ENCODE data around the gene DOCK8. TPM values are rescaled to one million over a fixed set of nuclear protein-coding genes. Genes with fewer than 3 reads are reported as not detected.

Gene DOCK8
- total RNA-seq, 1 experiment from 2014 or later = 1.4 TPM

- Histone ChIP-seq H3K4ac (ENCODE audit: low read depth, low read length) (no peak overlapping the region), H3K23me2 (ENCODE audit: insufficient read length, low read depth, low read length, poor library complexity, severe bottlenecking) (no peaks in the 10 kb centered on the region), H2BK20ac (ENCODE audit: low read depth, low read length, poor library complexity, severe bottlenecking) (no peak overlapping the region), H2BK12ac (ENCODE audit: insufficient read length, low read depth, low read length) (no peak overlapping the region), H2AFZ (ENCODE audit: low read length) (no peak overlapping the region), H3K14ac (ENCODE audit: insufficient read depth, low read length) (no peak overlapping the region), H2BK120ac (ENCODE audit: low read depth, low read length, poor library complexity, severe bottlenecking) (no peak overlapping the region), H3K9me3 (ENCODE audit: control insufficient read depth, low read depth, low read length) (no peaks in the 10 kb centered on the region), H4K5ac (ENCODE audit: insufficient read length, low read depth, low read length) (no peak overlapping the region), H4K8ac (replicated peaks; ENCODE audit: insufficient read length, low read depth, low read length) (no peak overlapping the region), H3K4me2 (ENCODE audit: insufficient read depth, insufficient read length, low read length) (no peak overlapping the region), H3T11ph (ENCODE audit: low read length) (no peak overlapping the region), H2BK15ac (ENCODE audit: low read depth, low read length) (no peak overlapping the region), H2AK5ac (ENCODE audit: insufficient read length, low read length) (no peak overlapping the region), H3K56ac (ENCODE audit: insufficient read length, low read depth, low read length) (no peak overlapping the region), H3K18ac (ENCODE audit: insufficient read length, low read depth, low read length) (no peak overlapping the region), H3K4me1 (ENCODE audit: insufficient read depth, low read length) (no peaks in the 10 kb centered on the region), H3K79me1 (ENCODE audit: insufficient read depth, low read depth, low read length, poor library complexity, severe bottlenecking) (no peaks in the 10 kb centered on the region), H3K9ac (ENCODE audit: extremely low read depth, insufficient read length, low read length) (no peak overlapping the region), H4K91ac (ENCODE audit: insufficient read length, low read depth, low read length) (no peak overlapping the region), H2BK5ac (ENCODE audit: insufficient read length, low read length) (no peak overlapping the region), H4K20me1 (ENCODE audit: control insufficient read depth, insufficient read depth, insufficient read length) (no peaks in the 10 kb centered on the region), H3K27ac (ENCODE audit: insufficient read length, low read depth, low read length) (no peak overlapping the region), H3K27me3 (ENCODE audit: insufficient read depth, low read length) (no peaks in the 10 kb centered on the region), H3K23ac (ENCODE audit: insufficient read length, low read depth, low read length) (no peak overlapping the region), H3K79me2 (ENCODE audit: insufficient read depth, low read length) (no peaks in the 10 kb centered on the region)
- Mint-ChIP-seq H3K36me3 (ENCODE audit: insufficient read depth in 1 of 3, low read depth in 3 of 3) (peaks cover 0 to 6% (median 3%) of the 10 kb centered on the region in 3 experiments; a peak in 4 of 7 replicates), H3K27ac (no peak overlapping the region), H3K9me3 (peaks cover 5 to 6% of the 10 kb centered on the region in 2 experiments; a peak in 3 of 5 replicates), H3K4me3 (no peak overlapping the region), H3K27me3 (ENCODE audit: low read depth) (peaks cover 2% of the 10 kb centered on the region), H3K4me1 (peaks cover 0 to 4% of the 10 kb centered on the region in 2 experiments; a peak in 1 of 4 replicates)
- DNase-seq = no peak
- WGBS (ENCODE audit: extremely low coverage, insufficient read length, low lambda C conversion rate) = no CpG with 5 or more reads among the region's 5 CpGs
- no peak for TF ChIP-seq CTCF (conservative IDR thresholded peaks at IDR 0.05)
Observed at GRCh38 chr9:398085-398484, 183.4 kb downstream of the DOCK8 start.
